GM19043 (cell line): Measurements from ENCODE around the gene HOGA1.

Experiments used
- ATAC-seq: cut with Tn5 transposase; IDR thresholded peaks from one replicate; pipeline ENCODE4 v1.9.1; 2021; ENCODE audit warnings: low read depth; ENCODE audit not compliant: unreplicated experiment

The HOGA1 gene

DNA sequence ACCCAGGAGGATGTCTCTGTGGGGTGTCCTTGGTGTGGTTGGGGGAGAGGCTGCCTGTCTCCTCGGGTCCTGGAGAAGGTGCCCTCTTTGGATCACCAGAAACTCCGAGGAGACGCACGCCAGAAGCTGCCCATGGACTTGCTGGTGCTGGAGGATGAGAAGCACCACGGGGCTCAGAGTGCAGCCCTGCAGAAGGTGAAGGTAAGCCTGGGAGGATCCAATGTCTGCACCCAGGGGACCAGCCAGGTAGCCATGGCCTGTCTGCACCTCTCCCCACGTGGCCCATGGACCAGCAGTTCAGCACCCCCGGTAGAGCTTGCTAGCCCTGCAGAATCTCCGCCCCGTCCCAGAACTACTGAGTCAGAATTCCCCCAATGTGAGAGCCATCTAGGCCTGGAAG lies 6.5 kb upstream of the HOGA1 start:
- ATAC-seq: no peak

DNA sequence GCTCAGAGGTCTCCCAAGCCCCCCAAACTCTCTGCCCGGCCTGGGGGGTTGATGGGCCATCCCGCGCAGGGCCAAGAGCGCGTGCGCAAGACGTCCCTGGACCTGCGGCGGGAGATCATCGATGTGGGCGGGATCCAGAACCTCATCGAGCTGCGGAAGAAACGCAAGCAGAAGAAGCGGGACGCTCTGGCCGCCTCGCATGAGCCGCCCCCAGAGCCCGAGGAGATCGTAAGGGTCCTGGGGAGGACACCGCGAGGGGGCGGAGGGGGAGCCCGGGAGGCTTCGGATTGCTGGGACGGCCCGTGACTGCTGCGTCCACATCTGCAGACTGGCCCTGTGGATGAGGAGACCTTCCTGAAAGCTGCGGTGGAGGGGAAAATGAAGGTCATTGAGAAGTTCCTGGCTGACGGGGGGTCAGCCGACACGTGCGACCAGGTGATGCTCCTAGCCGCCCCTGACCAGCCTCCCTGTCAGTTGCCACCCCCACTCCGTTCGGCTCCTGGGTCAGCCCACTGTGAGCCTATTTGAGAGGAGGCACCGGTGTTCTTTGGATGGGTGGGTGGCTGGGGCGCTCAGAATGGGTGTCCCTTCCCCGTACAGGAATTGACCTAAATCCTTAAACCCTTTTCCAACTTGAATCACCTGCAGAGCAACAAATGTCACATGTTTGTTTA lies 5.9 kb upstream of the HOGA1 start:
- ATAC-seq: no peak

DNA sequence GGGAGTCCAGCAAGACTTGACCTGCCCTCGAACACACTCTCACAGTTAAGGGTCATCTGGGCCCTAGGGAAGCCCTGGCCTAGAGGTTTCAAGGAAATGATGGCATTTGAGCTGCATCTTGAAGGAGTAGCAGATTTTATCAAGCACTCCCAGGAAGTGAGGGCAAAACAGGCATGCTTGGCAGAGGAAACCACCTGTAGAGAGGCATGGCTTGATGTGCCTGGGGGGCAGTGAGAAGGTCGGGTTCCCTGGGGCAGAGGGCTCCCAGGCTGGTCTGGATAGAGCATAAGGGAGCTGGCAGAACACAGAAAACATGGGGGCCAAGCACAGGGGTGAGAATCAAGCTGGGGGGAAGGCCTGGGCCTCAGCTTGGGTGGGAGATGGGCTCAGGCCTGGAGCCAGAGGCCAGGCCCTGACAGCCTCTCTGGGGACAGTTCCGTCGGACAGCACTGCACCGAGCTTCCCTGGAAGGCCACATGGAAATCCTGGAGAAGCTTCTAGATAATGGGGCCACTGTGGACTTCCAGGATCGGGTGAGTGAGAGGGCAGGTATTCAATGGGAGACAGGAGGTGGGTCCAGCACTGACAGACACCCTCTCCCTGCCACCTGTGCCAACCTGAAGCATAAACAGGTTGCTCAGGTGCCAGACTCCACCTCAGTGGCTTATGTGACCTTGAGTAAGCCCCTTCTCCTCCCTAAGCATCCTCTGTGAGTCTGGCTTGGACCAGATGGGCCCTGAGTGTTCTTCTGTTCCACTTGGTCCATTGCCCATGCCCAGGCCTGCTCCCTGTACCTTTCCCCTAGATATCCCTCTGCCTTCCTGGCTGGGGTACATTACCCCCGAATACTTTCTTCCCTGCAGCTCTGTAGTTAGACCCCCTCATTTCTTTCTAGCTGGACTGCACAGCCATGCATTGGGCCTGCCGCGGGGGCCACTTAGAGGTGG lies 3.5 kb upstream of the HOGA1 start:
- ATAC-seq: no peak

DNA sequence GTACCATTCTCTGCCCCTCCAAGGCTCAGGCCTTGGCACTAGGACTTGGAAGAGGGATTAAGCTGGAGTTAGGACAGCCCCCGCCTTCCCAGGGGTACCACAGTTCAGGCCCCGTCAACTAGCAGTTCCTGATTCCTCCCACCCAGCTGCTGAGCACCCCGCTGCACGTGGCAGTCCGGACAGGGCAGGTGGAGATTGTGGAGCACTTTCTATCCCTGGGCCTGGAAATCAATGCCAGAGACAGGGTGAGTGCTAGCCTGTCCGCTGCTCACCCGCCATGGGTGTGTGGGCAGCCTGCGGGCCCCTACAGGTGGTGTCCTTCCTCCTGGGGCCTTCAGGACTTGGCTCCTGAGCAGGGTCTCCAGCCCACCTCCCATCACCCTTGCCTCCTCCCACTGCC lies 2.0 kb upstream of the HOGA1 start:
- ATAC-seq: no peak

DNA sequence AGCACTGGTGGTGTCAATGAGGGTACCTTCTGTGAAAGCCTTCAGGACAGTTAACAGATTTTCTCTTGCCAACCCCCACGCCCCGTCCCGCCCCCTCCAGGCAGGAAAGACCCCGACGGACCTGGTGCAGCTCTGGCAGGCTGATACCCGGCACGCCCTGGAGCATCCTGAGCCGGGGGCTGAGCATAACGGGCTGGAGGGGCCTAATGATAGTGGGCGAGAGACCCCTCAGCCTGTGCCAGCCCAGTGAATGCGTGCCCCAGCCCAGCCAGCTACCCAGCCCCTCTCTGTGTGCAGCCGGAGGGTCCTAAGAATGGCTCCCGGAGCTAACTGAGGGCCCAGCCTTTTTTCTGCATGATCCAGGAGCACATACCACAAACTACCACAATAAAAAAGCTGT lies 713 bp upstream of the HOGA1 start:
- ATAC-seq: no peak

DNA sequence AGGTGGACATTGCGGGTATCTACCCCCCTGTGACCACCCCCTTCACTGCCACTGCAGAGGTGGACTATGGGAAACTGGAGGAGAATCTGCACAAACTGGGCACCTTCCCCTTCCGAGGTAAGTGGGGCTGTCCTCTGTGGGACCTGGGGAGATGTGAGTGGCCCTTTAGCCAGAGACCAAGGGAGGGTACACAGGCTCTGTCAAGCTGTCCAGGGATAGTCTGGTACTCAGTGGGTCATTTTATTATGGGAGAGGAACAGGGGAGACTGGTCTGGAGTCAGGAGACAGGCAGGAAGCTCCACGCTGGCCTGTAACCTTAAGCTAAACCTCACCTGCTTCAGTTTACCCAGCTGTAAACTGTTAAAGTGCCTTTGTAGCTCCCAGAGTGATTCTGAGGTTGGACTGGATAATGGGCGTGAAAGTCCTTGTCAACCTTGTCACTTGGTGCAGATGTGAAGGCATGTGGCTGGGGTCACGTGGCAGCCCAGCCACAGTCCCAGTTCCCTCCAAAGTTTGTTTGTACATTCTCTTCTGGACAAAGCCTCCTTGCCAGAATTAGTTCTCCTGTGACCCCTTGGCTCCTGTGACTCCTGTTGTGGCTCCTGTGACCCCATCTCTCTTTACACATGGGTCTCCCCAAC lies 729 bp downstream of the HOGA1 start:
- ATAC-seq: no peak

DNA sequence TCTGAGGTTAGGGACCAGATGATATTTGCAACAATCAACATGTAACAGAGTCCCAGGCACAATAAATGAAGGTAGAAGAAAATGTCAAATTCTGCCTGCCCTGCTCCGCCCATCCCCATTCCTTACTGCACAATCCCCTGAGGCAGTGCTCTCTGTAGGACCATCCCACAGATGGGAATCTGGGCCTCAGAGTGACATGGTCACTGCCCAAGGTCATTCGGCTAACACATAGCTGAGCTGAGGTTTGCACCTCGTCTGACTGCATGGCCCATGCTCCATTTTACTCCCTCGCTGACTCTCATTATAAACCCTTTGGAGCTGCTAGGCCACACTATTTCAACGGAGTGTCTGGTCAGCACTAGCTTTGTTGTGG lies 1.2 kb downstream of the HOGA1 start:
- ATAC-seq: no peak

DNA sequence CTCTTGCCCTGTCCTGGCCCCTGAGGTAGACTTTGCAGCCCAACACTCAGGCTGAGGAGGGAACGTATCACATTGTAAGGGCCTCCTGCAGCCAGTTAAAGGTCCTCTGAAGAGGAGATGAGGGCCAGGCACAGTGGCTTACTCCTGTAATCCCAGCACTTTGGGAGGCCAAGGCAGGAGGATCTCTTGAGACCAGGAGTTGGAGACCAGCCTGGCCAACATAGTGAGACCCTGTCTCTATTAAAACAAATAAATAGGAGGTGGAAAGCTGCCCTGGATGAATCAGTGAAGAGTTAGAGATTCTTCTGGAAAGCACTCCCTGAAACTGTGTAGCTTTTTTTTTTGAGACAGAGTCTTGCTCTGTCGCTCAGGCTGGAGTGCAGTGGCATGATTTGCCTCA lies 3.0 kb downstream of the HOGA1 start:
- ATAC-seq: no peak

DNA sequence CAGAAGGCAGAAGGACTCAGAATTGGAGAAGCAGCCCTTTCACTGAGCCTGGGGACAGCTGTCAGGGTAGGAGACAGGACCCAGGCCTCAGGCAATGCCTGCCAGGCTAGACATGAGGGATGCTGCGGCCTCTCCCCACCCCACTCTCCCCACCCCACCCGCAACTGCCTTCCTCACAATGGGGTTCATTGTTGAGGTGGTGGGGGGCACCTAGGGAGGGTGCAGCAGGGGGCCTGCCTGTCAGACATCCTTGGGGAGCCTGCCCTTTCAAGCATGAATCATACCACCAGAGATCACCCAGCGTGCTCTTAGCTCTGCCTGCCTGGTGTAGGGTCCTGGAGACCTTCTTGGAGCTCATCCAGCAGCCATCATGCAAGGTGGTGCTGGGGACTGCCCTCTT lies 5.3 kb downstream of the HOGA1 start, which contains the start of gene C10orf62:
TSS of gene C10orf62 (plus strand) at position 243 of the 400 bp plus-strand sequence. CDS start 177 bp downstream, outside the sequence.
- no peak for ATAC-seq

DNA sequence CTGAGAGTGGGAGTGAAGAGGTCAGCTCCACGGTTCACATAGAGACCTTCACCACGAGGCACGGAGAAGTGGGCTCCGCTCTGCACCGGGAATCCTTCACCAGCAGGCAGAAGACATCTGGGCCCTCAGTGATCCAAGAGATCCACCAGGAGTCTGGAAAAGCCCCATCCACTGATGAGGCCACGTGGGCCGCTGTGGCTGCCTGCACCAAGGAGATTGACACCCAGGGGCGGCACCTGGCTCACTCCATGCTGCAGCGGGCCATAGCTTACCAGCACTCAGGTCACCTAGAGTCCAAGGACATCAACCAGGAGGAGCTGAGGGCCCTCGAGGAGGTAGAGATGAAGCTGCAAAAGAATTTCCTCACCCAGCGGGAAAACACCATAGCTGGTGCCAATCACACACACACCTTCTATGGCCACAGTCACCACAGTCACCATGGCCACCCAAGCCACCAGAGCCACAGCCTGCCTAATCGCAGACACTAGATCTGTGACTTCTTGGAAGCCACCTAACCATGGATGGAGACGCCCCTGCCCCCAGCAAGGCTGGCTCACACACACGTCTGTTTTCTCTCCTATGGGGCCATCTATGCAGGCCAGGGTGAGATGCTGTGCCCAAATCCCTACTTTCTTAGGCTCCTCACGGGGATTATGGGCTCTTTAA lies 6.0 kb downstream of the HOGA1 start:
- no peak for ATAC-seq

DNA sequence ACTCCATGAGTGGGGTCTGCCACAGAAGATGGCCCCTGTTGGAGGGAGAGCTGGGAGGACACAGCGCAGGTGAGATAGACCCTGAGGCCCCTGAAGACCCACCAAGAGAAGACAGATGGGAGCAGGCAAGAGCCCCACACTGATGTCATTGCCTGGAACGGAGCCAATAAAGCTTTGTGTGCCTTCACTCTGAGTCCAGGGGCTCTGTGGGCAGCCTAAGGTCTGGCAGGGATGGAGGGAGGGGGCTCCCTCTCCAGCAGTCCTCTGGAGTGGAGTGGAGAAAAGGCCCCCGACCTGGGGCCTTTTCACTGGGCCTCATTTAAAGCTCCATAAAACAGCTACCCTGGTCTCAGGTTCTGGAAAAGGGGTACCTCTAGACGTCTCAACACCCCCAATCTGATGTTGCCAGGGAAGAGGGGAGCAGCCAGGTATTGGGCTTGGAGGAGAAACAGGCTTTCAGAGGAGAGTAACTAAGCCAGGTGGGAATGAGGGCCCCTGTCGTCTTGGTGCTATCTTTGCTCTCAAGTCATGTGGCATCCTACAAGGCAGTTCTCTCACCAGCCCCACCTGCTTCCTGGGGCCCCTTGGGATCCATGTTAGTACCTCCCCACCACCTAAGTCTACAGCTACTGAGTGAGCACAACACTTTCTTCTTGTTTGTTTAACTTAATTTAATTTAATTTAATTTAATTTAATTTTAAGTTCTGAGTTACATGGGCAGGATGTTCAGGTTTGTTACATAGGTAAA lies 6.7 kb downstream of the HOGA1 start:
- ATAC-seq: no peak

DNA sequence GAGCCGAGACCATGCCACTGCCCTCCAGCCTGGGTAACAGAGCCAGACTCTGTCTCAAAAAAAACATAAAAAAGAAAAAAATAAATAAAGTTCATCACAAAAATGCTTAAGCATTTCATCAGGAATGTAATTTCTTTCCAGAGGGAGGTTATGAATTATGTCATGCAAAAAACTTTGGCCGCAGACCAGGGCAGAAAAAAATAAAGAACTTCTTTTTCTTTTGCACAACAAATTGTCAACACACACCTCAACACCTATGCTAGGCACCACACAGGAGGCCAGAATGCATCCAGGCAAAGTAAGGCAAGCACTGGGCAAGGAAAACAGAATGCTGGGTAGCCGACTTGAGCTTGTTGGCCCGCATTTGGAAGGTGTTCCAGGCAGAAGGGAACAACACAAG lies 9.2 kb downstream of the HOGA1 start:
- ATAC-seq: no peak

DNA sequence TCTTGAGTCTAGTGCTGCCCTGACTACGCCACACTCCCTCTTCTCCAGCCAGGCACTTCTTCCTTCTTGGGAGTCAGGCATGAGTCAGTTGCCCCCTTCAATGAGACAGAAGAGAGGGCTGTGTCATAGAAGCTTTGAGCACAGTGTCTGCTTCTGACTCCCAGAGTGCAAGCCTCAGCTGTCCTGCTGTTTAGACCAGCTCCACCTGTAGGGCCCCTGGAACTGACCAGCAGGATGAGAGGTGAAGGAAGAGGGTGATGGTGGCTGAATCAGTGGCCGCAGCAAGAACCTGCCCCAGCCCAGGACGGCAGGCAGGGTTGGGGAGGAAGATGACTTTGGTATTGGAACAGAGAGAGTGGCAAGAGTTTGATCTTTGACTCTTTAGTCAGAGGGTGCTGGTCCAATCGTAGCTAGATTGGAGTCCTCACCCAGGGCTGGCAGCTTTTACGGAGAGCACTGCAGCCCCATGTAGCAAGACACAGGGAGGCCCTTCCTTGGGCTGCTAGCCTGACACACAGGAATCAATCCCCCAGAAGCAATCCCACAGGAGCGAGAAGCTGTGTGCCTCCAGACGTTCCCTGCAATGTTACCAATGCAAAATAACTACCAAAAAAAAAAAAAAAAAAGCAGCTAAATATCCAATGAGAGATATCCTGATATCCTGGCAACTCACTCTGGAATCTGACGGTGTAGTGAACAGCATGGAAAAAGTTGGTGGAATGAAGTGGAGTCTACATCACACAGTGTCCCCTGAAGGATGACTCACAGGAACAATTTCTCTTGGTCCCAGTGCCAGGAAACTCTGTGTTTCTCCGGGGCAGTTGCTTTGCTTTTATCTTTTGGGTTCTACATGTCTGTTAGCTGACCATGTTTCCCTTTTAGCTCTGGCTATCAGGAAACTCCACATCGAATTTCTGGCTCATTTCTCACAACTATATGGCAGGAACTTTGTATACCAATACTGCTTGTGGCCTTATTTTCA lies 12.2 kb downstream of the HOGA1 start:
- ATAC-seq: no peak

DNA sequence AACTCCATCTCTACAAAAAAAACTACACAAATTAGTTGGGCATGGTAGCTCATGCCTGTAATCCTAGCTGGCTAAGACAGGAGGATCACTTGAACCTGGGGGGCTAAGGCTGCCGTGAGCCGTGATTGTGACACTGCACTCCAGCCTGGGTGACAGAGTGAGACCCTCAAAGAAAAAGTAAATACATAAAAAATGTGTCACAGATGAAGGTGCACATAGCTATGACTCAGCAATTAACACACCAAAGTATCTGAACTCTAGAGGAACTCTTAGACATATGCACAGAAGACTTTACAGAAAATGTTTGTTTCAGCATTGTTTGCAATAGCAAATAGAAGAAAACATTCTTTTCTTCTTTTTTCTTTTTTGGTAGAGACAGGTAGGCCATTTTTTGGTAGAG lies 13.6 kb downstream of the HOGA1 start:
- ATAC-seq: no peak

DNA sequence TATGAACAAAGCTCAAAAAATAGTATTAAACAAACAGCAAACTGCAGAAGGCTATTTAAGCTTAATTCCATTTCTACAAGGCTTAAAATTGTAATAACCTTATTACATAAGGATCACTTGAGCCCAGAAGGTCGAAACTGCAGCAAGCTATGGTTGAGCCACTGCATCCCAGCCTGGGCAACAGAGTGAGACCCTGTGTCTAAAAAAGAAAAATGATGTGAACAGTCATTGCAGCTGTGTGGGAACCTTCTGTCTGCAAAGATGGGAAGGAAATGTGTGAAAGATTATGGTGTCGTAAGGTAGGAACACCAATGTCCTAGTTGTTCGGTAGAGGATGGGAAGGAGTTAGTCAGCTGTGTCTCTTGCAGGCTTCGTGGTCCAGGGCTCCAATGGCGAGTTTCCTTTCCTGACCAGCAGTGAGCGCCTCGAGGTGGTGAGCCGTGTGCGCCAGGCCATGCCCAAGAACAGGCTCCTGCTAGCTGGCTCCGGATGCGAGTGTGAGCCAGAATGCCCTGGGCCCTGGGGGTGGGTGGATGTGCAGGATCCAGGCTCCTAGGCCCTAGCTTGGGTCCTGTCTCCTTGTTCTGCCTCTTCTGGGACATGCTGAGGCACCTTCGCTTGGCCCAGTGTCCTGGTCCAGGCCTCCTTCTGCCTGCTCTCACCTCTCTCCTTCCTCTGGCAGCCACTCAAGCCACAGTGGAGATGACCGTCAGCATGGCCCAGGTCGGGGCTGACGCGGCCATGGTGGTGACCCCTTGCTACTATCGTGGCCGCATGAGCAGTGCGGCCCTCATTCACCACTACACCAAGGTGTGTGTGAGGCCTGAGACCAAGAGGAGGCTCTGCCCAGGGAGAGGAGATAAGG lies 14.4 kb downstream of the HOGA1 start:
- ATAC-seq: no peak

DNA sequence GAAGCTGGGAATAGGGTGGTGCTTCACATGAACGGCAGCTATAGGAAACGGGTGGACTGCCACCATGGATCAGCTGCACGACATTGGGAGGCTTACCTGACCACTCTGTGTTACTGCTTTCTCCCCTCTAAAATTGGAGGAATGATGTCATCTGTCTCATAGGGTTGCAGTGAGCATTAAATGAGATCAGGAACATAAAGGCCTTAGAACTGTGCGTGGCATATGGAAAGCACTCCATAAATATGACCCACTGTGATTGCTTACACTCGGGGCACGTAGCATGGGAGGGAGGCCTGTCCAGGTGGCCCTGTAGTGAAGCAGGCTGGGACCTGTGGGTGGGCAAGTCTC lies 15.1 kb downstream of the HOGA1 start:
- ATAC-seq: no peak

DNA sequence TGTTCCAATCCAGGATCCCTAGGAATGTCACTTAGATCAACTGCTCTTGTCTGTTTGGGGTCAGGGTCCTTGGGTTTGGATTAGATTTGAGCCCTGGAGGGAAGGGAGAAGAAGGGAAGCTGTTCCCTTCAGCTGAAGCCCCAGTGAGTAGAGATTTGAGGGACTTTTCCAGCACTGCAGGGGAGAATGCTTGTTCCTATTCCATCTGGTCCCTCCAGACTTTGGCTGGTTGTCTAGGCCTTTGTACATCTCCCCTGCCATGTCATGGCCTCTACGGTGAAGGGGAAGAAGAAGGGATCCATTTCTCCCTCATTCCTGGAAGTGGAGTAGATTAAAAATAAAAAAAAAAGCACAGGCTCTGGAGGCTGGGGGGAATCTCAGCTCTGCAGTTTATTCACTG lies 16.4 kb downstream of the HOGA1 start:
- ATAC-seq: no peak
